GM12865 (cell line): ENCODE results near the gene PCDHA5.
"Not testable (repeated sequence)": the region's sequence is repeated elsewhere in the genome, so short reads cannot be mapped to it uniquely, and the experiment has no call there.

Experiments
- DNase-seq: peaks from one replicate; pipeline ENCODE4 v3.0.0; 2010; ENCODE audit warnings: low read depth
- H3K4me3 ChIP-seq: 2 replicates; pipeline ENCODE4 v1.5.1; 2011; ENCODE audit warnings: mild to moderate bottlenecking, low read depth, low read length, control low read depth
- CTCF ChIP-seq: IDR thresholded peaks from 2 replicates; pipeline ENCODE4 v1.5.1; 2011; ENCODE audit warnings: low read length, control low read depth, low read depth, inconsistent platforms; ENCODE audit not compliant: insufficient read depth; ENCODE audit errors: missing control alignments

Gene PCDHA5

GRCh38 chr5:140795259-140795641, 26.2 kb upstream of the PCDHA5 start:
- DNase-seq: no peak
- TF ChIP-seq CTCF: no peak
- H3K4me3 ChIP-seq: no peak overlapping the region

- not testable (repeated sequence) for H3K4me3 ChIP-seq, DNase-seq
These were observed 25.2 kb upstream of the PCDHA5 start for GRCh38 chr5:140796072-140796717.

GRCh38 chr5:140796718-140797095, 24.7 kb upstream of the PCDHA5 start:
- DNase-seq: no peak
- no peak for TF ChIP-seq CTCF

GRCh38 chr5:140800816-140801493, 20.5 kb upstream of the PCDHA5 start, which contains the start of gene PCDHA3:
Gene PCDHA3, plus strand, starts transcription at chr5:140801057.
- no peak for TF ChIP-seq CTCF
- no peak for DNase-seq
- no peak within 1 kb of the TSS for H3K4me3 ChIP-seq

More at GRCh38 chr5:140796718-140797095, 24.7 kb upstream of the PCDHA5 start:
- H3K4me3 ChIP-seq: no peak overlapping the region

- no peak for DNase-seq
- no peak overlapping the region for H3K4me3 ChIP-seq
- TF ChIP-seq CTCF: no peak
These were observed 19.9 kb upstream of the PCDHA5 start for GRCh38 chr5:140801494-140801841.

- not testable (repeated sequence) for H3K4me3 ChIP-seq, DNase-seq
These were observed 19.0 kb upstream of the PCDHA5 start for GRCh38 chr5:140802381-140802780.

- no peak for DNase-seq
- TF ChIP-seq CTCF: no peak
These were observed 18.6 kb upstream of the PCDHA5 start for GRCh38 chr5:140802781-140803271.

More at GRCh38 chr5:140802781-140803271, 18.6 kb upstream of the PCDHA5 start:
- H3K4me3 ChIP-seq: no peak overlapping the region
